GOT3 (cell line): ENCODE results near the gene ACER3.
"Not testable (repeated sequence)": the region's sequence is repeated elsewhere in the genome, so short reads cannot be mapped to it uniquely, and the experiment has no call there.

Source experiments
- DNase-seq: peaks from one replicate; lab custom pipeline; 2025; ENCODE audit warnings: mixed read lengths; lab: John Stamatoyannopoulos, UW

ACER3 gene

DNA sequence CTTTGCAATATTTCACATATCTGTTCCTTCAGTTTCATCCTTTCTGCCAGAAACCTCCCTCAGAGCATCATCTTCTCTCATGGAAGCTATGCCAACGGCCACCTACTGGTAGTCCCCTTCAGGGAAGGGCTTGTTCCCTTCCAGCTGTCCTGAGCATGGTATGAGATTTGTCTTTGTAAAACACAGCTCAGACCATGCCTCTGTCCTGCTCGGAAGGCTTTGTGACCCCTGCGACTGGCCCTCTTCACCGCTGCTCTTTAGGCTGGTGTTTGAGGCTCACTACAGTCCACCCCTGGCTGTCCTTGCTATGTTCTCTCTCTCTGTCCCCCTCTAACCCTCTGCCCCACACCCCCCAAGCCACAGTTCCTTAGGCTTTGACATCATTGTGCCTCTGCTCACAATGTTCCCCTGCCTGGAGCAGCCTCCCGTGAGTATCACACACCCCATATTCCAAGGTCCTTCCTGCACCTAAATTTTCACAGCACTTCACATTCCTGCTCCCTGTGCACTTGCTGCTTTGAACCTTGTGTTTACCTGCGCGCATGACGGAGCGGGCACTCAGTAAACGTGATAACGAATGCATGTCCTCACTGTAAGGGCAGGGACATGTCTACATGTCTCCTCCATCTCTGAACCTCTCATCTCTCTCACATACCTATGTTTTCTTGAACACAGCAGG, 24.0 kb upstream of the ACER3 start:
- no peak for DNase-seq

DNA sequence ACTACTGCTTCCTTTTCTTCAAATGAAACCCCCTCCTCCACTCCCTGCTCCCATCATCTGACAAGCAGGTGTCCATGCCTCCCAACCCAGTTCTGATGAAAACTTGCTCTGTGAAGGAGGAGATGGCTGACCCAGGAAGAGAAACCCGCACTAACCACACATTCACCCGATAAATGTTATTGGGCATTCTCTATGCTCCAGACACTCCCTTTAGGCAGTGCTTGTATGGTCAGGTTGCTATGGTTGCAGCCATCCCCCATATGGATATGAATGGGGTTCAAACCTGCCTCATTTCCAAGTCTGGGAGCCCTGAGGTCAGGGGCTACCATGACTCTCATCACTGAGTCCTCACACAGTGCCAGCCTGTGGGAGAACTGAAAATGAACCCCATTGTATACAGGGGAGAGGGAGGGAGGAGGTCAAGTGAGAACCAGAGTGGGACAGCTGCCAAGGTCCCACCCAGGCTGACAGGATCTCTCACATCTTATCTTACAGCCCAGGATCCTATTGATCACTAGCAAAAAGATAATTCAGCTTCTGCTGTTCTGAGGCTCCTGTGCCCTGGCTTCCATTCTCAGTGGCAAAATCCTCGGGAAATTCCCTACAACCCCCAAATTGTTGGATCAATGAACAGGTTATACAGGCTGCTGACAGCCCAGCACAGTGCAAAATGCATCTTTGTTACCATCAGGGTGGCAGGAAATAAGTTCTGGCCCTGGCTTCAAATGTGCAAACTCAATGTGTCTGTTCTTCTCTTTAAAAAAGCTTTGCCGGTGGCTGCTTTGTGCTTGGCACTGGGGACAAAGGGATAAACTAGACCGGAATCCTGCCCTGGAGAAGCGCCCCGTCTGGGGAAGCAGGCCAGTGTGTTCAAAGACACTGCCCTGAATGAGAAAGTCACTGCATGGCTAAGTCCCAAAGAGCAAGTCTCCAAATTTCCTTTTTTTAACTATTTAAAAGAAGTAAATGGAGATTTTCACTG, 22.7 kb upstream of the ACER3 start:
- DNase-seq, result no peak

DNA sequence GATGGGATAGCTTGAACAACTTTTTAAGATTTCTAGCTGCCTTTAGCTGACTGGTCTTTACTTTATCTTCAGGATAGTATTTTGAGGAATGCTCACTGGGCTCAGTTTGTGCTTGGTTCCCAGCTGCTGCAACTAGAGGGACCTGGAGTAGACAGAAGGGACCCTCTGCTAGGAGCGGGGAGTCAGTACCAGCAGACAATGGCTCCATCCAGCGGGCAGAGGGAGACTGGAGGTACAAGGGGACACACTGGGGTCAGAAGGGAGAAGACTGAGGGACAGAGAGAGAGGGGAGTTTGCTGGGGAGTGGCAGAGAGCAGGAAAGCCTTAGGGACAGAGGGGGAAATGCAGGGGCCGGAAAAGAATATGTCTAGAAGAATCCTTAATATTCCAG, 22.0 kb upstream of the ACER3 start:
- DNase-seq, result no peak

DNA sequence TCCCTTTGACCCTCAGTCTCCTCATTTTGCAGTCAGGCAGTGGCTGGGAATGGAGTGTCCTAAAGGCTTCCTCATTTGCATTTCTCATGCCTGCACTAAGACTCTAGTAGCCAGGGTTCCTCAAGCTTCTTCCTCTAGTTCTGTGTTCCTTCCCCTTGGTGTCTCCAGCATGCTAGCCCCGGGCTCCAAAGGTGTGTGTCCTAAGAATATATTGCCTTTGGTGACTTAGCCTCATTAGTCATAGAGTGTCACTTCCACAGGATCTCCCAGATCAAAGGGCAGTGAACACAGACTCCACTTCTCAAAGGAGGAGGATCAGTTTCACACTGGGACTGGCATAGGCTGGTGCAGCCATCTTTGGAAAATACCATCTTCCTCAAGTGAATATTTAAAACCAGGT, 21.4 kb upstream of the ACER3 start:
- DNase-seq, result no peak

DNA sequence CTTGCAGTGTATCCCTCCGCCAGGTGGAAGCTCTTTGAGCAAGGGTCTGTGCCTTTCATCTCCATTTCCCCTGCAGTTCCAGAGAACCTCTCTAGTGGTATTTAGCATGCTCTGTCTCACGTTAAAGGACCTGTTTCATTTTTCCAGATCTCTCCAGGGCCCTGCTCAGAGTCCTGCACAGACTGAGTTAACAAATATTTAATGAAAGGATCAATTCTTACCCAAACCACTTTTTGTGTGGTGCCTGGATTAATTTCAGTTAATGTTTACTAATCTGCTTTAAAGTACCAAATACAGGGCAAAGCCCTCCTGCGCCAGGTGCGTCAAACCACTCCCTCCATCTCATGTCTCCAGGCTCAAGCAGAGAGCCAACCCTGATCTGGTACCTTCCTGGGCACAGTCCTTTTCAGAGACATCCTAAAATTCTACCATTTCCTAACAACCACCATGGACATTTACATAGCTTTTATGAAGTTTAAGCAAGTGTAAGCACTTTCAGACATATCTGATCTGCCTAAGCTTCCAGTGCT, 18.7 kb upstream of the ACER3 start:
- DNase-seq, result no peak

DNA sequence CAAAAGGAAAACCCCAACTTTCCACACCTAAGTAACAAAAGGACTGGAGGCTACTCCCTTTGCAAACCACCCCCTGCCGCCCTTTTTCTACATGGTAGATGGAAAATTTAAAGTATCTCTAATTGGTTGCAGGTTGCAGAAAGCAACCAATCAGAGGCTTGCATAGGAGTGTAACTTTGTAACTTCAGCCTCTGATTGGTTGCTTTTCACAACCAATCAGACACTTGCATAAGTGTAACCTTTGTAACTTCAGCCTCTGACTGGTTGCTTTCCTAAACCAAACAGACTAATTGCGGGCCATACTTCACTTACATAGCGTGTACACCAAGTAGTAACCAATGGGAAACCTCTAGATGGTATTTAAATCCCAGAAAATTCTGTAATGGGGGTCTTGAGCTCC, 16.8 kb upstream of the ACER3 start:
- DNase-seq, result no peak

DNA sequence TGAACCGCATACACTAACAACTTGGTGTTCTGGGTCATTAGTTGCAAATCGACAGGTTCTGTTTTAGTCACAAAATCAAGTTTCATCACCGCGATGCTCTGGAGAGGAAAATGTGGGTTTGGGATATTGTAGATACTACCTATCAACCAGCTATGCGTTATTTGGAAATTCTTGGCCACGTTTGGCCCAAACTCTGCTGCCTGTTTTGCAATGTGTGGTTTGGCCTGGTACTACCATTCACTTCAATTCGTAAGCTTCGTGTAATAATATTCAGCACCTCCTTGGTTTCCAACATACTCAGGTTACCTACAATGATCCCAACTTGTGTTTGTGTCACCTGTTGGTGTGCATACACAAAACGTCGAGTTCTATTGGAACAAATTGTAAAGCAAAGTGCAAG, 16.2 kb upstream of the ACER3 start:
- no peak for DNase-seq

DNA sequence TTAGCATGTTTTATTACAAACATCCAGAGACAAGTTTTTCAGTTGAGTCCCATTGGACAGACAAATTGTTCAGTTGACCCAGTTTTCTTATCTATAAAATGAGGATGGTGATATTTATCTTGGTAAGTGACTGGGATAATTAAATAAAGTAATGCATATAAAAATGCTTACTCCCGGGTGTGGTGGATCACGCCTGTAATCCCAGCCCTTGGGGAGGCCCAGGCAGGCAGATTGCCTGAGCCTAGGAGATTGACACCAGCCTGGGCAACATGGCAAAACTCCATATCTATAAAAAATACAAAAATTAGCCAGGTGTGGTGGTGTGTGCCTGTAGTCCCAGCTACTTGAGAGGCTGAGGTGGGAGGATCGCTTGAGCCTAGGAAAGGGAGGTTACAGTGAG, 15.6 kb upstream of the ACER3 start:
- no peak for DNase-seq

DNA sequence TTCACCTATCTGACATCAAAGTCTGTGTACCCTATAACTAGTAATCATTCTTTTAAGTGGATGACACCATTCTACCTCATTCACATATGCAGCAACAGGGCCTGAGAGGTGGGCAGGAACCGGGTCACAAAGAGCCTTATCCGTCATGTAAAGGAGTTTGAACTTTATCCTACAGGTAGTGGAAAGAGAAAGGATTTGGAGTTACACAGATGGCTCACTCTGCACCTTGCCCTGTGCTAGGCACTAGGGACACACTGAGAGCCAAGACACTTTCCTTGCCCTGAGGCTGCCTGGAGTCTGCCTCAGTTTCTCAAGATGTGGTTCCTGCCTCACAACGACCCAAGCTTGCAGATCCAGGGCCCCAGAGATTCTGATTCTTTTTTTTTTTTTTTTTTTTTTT, 14.3 kb upstream of the ACER3 start:
- DNase-seq, result no peak

DNA sequence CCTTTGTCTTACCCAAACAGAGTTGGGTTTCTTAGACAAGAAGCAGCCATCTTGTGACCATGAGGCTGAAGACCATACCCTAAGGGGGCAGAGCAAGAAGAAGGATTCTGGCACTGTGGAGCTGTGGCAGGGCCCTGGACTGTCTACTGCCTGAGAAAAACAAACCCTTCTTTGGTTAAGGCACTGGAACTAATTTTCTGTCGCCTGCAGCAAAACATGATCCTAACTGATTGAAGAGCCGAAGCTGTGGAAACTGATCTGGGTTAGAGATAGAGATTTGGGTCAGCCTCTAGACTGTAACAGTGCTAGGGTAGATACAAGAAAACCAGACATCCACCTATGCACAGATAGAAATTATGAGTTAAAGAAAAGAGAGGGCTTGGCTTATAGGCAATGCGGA, 11.3 kb upstream of the ACER3 start:
- DNase-seq, result no peak

DNA sequence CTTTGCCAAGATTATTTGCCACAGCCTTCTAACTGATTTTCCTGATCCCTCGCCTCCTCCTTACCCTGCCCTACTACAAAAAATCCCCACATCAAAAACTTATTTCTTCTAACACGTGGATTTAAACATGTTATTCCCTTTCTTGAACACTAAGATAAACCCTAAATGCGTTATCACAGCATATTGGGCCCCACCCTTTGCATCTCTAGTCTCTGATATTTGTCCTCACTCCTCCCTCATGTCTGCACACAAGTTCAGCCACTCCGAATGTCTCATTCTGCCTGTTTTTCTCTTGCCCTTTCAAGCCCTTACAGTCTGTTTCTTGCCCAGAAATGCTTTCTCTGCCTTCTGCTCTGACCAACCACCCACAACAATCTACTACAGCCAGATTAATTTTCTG, 10.6 kb upstream of the ACER3 start:
- no peak for DNase-seq

DNA sequence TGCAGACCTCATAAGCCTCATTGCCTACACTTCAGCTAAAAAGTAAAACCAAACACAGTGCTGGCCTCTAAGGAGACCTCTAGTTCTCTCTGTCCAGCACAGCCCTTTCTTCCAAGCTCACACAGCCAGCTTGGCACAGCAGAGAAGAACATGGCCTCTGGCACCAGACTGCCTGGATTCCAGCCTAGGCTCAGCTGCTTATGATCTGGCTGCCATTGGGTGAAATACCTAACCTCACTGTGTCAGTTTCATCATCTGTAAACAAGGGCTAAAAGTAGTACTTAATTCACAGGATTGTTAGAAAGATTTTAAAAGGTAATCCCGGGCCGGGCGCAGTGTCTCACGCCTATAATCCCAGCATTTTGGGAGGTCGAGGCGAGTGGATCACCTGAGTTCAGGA, 9.9 kb upstream of the ACER3 start:
- DNase-seq, result no peak

DNA sequence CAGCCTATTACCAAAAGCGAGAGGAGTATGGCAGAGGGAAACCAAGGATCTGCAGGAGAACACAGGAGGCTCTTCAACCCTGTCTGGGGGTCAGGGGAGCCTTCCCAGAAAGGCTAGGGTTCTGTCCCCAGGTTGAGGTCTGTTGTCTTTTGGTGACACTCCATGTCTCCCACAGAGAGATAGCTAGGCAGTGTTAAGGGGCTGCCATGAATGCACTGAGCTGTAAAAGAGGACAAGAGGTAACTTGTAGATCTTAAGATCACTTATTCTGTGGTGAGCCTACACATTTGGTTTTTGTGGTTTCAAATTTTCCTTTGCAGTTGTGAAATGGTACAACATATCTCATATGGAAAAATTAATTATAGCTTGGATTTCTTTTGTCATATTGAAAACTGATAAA, 6.0 kb upstream of the ACER3 start:
- no peak for DNase-seq

DNA sequence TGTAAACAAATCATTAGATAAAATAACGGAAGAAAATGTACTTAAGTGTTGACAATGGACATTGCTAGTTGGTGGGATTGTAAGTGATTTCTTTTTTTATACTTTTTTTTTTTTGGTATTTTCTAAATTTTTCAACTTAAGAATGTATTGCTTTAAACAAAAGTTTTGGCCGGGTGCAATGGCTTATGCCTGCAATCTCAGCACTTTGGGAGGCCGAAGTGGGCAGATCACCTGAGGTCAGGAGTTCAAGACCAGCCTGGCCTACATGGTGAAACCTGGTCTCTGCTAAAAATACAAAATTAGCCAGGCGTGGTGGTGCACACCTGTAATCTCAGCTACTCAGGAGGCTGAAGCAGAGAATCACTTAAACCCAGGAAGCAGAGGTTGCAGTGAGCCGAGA, 5.0 kb upstream of the ACER3 start:
- not testable (repeated sequence) for DNase-seq

DNA sequence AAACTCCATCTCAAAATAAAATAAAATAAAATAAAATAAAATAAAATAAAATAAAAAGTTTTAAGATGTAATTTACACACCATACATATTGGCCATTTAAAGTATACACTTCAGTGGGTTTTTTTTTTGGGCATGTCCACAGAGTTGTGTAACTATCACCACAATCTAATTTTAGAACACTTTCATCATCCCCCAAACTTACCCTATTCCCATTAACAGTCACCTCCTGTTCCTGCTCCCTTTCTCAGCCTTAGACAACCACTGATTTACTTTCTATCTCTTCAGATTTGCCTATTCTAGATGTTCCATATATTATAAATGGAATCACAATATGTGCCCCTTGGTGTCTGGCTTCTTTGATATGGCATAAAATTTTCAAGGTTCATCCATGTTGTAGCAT, 4.6 kb upstream of the ACER3 start:
- no peak for DNase-seq

DNA sequence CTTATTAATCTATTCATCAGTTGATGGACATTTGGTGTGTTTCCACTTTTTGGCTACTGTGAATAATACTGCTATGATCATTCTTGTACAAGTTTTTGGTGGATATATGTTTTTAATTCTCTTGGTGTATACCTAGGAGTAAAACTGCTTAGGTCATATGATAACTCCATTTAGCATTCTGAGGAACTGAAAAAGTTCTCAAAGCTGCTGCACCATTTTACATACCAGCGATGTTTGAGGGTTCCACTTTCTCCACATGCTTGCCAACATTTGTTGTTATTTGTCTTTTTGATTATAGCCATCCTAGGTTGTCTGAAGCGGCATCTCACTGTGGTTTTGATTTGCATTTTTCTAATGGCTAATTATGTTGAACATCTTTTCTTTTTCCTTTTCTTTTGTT, 4.1 kb upstream of the ACER3 start:
- no peak for DNase-seq

DNA sequence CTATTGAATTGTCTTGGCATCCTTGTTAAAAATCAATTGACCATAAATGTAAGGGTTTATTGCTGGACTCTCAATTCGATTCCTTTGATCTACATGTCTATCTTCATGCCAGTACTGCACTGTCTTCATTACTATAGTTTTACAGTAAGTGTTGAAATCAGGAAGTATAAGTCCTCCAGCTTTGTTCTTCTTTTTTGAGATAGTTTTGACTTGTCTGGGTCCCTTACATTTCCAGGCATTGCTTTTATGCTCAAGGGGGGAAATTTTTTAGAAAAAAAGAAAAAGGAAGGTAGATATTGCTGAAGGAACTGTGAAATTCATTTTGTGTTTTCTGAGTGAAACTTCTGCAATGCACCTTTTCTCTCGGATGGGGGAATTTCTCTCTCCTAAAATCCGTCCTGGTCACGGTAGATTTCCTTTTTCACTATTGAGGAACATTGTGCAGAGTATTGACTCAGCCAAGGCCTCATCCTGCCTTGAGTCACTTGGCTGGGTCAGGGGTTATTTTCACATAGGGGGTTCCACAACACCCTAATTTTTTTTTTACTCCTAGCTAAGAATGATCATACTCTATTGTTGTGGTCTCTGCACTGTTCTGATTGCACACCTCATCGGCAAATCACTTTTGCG, 2.8 kb upstream of the ACER3 start:
- no peak for DNase-seq

DNA sequence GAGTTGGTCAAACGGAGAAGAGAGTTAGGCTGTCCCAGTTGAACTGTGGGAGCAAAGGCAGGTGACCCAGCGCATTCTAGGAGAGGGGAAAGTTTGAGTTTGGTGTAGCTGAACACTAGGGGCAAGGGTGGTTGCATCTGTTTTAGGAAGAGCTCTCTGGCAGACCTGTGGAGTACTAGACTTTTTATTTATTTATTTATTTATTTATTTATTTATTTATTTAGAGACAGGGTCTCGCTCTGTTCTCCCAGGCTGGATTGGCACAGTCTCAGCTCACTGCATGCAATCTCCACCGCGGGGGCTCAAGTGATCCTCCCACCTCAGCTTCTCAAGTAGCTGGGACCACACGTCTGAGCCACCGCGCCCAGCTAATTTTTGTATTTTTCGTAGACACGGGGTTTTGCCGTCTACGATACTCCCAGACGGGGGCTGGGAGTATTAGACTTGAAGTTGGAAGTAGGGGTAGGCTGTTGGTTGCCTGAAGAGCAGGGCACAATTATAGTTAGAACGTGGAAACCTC, 950 bp upstream of the ACER3 start:
- no peak for DNase-seq

DNA sequence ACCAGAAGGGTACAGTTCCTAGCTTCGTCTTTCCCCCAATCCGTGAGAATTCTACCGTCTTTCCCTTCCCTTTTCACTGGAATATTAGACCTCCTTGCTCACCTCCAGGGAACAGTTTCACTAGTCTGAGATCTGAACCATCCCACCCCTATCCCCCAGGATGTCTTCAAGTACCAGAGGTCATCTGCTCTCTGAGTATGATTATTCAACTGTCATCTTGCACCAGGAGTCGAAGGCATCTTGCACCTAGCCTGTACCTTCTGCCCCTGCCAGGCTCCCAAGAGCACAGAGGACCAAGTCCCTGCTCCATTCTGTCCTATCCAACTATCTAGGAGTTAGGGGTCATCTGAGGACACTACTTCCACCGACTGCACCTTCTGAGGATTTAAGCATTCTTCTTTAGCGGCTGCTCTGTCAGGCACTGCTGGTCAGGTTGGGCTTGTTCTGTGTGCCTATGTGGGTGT, 804 bp downstream of the ACER3 start:
- DNase-seq, result no peak

DNA sequence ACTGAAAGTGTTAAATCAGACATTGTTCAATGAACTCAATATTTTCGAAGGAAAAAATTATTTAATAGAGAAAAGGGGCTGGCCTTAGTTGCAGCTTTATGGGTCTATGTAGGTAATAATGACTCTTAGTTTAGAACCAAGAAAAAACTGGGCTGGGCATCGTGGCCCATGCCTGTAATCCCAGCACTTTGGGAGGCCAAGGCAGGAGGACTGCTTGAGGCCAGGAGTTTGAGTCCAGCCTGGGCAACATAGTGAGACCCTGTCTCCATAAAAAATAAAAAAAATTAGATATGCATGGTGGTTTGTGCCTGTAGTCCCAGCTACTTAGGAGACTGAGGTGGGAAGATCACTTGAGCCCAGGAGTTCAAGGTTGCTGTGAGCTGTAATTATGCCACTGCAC, 2.1 kb downstream of the ACER3 start:
- not testable (repeated sequence) for DNase-seq

DNA sequence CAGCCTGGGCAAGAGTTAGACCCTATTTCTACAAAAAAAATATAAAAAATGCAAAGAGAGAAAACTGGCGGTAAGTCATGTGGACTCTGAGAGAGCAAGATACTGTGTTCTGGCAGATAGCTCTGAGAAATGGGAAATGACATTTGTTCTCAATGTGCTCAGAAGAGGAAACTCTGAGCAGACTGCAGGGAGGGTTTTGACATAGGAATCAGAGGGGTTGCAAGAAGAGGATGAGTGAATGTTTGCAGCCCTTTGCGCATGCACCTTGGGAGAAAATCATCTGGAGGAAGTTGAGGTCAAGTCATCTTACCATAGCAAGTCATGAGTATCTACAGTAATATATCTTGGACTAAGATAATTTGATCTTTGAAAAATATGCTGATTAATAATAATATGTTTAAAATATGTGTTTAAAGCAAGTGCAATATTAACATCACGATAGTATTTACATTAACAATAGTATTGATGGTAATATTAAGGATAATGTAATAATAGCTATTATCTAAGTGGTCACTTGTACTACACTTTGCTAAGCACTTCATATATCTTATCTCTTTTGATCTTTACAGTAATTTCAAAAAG, 2.6 kb downstream of the ACER3 start:
- DNase-seq, result no peak
